Calu3 (cell line): Measurements from ENCODE around the gene KANSL1. TPM values are rescaled to one million over a fixed set of nuclear protein-coding genes. Genes with fewer than 3 reads are reported as not detected.

Experiments used
- BruUV-seq: library from RNA; stranded (reverse); fragments of 400-500 nt; replicated peaks from 2 replicates; lab custom pipeline; 2021; lab: Mats Ljungman, UMichigan
- CTCF ChIA-PET: fragments of 300-600 bp; sonication (Branson Sonifier 250); formaldehyde crosslinking; loops from one replicate; lab custom pipeline; 2022; ENCODE audit warnings: antibody characterized with exemption; lab: Charles Lee
- DNase-seq: peaks from one replicate; pipeline ENCODE4 v3.0.0; 2022
- H3K27ac Mint-ChIP-seq: one replicate; pipeline ENCODE4 v1.8.0; 2022; ENCODE audit warnings: mixed read lengths; ENCODE audit not compliant: unreplicated experiment
- H3K27me3 Mint-ChIP-seq: one replicate; pipeline ENCODE4 v1.8.0; 2022; ENCODE audit warnings: mixed read lengths; ENCODE audit not compliant: unreplicated experiment
- H3K36me3 Mint-ChIP-seq: one replicate; pipeline ENCODE4 v1.8.0; 2022; ENCODE audit warnings: mild to moderate bottlenecking, moderate library complexity, mixed read lengths; ENCODE audit not compliant: insufficient read depth, unreplicated experiment
- H3K4me1 Mint-ChIP-seq: one replicate; pipeline ENCODE4 v1.8.0; 2022; ENCODE audit warnings: mild to moderate bottlenecking, low read depth, mixed read lengths; ENCODE audit not compliant: unreplicated experiment
- H3K4me3 Mint-ChIP-seq: one replicate; pipeline ENCODE4 v1.8.0; 2022; ENCODE audit warnings: mild to moderate bottlenecking, low read depth, moderate library complexity, mixed read lengths; ENCODE audit not compliant: unreplicated experiment
- H3K9me3 Mint-ChIP-seq: one replicate; pipeline ENCODE4 v1.8.0; 2022; ENCODE audit warnings: low read depth, mixed read lengths; ENCODE audit not compliant: unreplicated experiment
- intact Hi-C: fragments of 100-400 bp; cut with micrococcal nuclease; formaldehyde crosslinking; loops from one replicate; pipeline ENCODE4 v1.10.0; 2022; ENCODE audit not compliant: unreplicated experiment
- total RNA-seq: library from RNA; stranded (reverse); gene quantifications from 2 replicates; pipeline ENCODE4 v1.2.3, GENCODE V29; 2022
- TF ChIP-seq, protein P1 (sequence below): fragments of 200-600 bp; IDR thresholded peaks from one replicate; pipeline ENCODE4 v1.8.0; 2022; ENCODE audit warnings: antibody characterized with exemption; ENCODE audit not compliant: unreplicated experiment

The KANSL1 gene
- total RNA-seq, 1 experiment from 2014 or later: 190 TPM

DNA sequence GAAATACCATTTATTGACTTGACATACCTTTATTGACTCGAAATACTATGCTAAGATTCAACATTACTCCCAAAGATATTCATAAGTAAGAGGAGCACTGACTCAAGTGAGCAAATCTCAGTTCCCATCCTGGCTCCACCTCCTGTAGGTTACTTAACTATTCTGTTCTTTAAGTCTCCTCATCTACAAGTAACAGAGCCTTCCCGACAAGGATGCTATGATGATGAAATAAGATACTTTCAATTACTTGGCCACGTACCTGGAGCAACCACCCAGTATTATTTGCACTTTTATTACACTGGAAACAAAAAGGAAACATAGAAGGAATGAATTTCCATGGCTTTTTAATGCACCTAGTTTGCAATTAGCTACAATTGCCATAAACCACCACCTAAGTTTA is 16.3 kb downstream of the KANSL1 start:
- H3K4me3 Mint-ChIP-seq: no peak overlapping the region
- CTCF ChIA-PET: interaction anchor here (0.6 to 1.7 kb wide), 2 partner anchors 10 to 34 kb away, joined by 5 to 6 read pairs; no protein-coding TSS in a partner anchor
- intact Hi-C loops: loop anchor here (2.0 kb wide), 1 partner anchor 14 kb away; no protein-coding TSS in a partner anchor
- no peak for DNase-seq
- H3K9me3 Mint-ChIP-seq: no peaks in the 10 kb centered on the region
- no peaks in the 10 kb centered on the region for H3K27me3 Mint-ChIP-seq
- peaks cover 16% of the 10 kb centered on the region for H3K36me3 Mint-ChIP-seq
- no TSS peak for BruUV-seq
- no peak overlapping the region for H3K27ac Mint-ChIP-seq
- TF ChIP-seq, protein P1, sequence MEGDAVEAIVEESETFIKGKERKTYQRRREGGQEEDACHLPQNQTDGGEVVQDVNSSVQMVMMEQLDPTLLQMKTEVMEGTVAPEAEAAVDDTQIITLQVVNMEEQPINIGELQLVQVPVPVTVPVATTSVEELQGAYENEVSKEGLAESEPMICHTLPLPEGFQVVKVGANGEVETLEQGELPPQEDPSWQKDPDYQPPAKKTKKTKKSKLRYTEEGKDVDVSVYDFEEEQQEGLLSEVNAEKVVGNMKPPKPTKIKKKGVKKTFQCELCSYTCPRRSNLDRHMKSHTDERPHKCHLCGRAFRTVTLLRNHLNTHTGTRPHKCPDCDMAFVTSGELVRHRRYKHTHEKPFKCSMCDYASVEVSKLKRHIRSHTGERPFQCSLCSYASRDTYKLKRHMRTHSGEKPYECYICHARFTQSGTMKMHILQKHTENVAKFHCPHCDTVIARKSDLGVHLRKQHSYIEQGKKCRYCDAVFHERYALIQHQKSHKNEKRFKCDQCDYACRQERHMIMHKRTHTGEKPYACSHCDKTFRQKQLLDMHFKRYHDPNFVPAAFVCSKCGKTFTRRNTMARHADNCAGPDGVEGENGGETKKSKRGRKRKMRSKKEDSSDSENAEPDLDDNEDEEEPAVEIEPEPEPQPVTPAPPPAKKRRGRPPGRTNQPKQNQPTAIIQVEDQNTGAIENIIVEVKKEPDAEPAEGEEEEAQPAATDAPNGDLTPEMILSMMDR: no peak
- H3K4me1 Mint-ChIP-seq: peaks cover 62% of the 10 kb centered on the region

DNA sequence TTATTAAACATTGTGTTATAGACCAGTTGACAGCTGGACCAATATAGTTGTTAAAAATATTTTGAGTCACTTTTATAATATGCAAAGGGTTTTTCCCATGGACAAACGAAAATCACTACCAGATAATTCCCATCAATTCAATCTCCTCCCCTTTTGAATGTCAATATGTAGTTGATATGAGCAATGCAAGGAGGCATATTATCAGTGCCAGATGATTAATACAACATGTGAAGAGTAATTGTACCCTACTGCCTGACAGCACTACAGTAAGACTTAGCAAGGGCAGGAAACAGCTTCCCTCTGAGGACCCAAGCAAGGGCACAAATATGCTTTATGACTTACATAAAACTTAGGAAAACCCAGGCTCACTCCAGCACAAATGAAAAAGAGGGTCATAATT is 17.3 kb downstream of the KANSL1 start:
- CTCF ChIA-PET: interaction anchor here (0.6 to 1.2 kb wide), 4 partner anchors 10 to 1071 kb away, joined by 3 to 7 read pairs (median 4); no protein-coding TSS in a partner anchor
- no peak overlapping the region for H3K4me3 Mint-ChIP-seq
- H3K36me3 Mint-ChIP-seq: peaks cover 20% of the 10 kb centered on the region
- no TSS peak for BruUV-seq
- no peak overlapping the region for H3K27ac Mint-ChIP-seq
- no peaks in the 10 kb centered on the region for H3K27me3 Mint-ChIP-seq
- TF ChIP-seq, protein P1: no peak
- intact Hi-C loops: loop anchor here (2.0 kb wide), 1 partner anchor 13 kb away; no protein-coding TSS in a partner anchor
- H3K9me3 Mint-ChIP-seq: no peaks in the 10 kb centered on the region
- DNase-seq: no peak
- peaks cover 62% of the 10 kb centered on the region for H3K4me1 Mint-ChIP-seq

DNA sequence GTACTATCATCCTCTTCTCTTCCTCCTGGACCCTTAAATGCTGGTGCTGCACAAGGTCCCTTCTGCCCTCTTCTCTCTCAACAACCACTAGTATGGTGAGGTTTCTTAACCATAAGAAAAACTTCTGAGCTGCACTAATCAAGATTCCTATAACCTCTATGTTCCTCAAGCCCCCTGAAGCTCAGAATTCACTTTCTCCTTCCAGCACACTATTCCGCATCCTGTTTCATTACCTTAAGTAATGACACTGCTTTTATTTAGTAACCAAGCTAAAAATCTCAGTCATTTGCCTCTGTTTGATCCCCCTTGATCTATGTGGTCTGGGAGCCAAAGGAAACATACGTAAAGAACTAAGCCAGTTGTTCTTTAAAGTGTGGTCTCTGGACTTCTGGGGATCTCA is 20.1 kb downstream of the KANSL1 start:
- BruUV-seq: no TSS peak

DNA sequence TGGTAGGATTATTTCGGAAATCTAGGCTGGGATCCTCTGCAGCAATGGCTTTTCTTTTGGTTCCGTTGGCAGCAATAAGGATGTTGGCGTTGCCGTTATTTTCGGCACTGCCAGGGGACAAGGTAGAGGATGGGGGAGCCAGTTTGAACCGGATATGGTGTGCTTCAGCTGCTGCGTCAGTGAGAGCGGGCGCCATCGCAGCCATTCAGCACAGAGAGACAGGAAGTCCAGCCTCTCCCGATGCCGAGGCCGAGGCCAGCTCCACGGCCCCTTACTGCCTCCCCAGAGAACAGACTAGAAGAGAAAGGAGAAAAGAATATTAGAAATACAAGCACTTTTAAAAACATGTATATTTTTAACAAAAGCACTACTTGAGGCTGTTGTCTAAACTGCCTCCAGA is 21.3 kb downstream of the KANSL1 start:
- no peak for DNase-seq
- Mint-ChIP-seq H3K4me3 (no peak overlapping the region), H3K9me3 (no peaks in the 10 kb centered on the region), H3K27ac (no peak overlapping the region), H3K36me3 (peaks cover 33% of the 10 kb centered on the region), H3K27me3 (no peaks in the 10 kb centered on the region), H3K4me1 (peaks cover 61% of the 10 kb centered on the region)
- intact Hi-C loops: no loop called here
- CTCF ChIA-PET: interaction anchor here (0.8 kb wide), 1 partner anchor 15 kb away, joined by 3 read pairs; no protein-coding TSS in a partner anchor
- TF ChIP-seq, protein P1: no peak
- no TSS peak for BruUV-seq

More for the DNA sequence above, 20.1 kb downstream of the KANSL1 start:
- Mint-ChIP-seq H3K4me1 (peaks cover 59% of the 10 kb centered on the region), H3K36me3 (peaks cover 31% of the 10 kb centered on the region), H3K4me3 (no peak overlapping the region), H3K9me3 (no peaks in the 10 kb centered on the region), H3K27ac (no peak overlapping the region), H3K27me3 (no peaks in the 10 kb centered on the region)
- DNase-seq: no peak
- TF ChIP-seq, protein P1: no peak
- intact Hi-C loops: no loop called here
- CTCF ChIA-PET: no interaction called here
